Left kidney (tissue), 2 donors: ENCODE measurements around the gene SLC46A1. TPM values are rescaled to one million over a fixed set of nuclear protein-coding genes. Genes with fewer than 3 reads are reported as not detected.

Experiments used
- DNase-seq: peaks from one replicate; pipeline ENCODE4 v3.0.0-alpha.2; 2013
- polyA plus RNA-seq: library from polyadenylated mRNA; unstranded; fragments of 120-200 nt; gene quantifications from one replicate; pipeline ENCODE4 v1.2.1, GENCODE V29; 2013; ENCODE audit not compliant: insufficient read length

The SLC46A1 gene
- polyA plus RNA-seq, 1 donor: 17.4 TPM

DNA sequence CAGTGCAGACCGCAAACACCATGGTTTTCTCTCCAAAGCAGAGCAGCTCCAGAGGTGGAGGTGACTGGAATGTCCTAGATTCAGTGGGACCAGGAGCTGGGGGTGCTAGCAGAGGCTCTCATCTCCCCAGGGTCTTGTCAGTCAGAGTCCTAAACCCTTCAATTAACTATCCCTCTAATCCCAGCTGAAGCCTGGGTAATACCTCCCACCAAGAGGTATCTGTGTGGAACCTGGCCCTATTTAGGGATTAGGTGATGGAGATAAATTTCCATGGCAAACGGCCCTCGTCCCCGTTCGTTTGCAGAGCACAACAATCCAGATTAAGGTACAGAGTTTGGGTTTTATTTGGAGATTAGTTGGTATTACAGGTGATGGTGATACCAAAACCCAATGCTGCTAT, 42.8 kb downstream of the SLC46A1 start:
- no peak for DNase-seq

DNA sequence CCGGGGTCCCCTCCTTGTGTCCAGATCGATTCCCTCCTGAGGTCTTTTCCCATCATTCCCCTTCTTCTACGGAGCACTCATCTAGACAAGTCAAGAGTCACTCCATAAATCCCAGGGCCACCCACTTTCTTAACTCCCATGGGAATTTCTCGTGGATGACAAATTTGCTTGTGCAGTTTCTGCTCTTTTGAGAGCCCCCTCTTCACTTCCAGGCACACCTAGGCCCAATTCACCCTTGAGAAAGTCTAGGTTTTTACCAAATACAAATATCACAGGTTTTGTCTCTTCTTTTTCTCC, 48.2 kb downstream of the SLC46A1 start:
- DNase-seq: no peak

DNA sequence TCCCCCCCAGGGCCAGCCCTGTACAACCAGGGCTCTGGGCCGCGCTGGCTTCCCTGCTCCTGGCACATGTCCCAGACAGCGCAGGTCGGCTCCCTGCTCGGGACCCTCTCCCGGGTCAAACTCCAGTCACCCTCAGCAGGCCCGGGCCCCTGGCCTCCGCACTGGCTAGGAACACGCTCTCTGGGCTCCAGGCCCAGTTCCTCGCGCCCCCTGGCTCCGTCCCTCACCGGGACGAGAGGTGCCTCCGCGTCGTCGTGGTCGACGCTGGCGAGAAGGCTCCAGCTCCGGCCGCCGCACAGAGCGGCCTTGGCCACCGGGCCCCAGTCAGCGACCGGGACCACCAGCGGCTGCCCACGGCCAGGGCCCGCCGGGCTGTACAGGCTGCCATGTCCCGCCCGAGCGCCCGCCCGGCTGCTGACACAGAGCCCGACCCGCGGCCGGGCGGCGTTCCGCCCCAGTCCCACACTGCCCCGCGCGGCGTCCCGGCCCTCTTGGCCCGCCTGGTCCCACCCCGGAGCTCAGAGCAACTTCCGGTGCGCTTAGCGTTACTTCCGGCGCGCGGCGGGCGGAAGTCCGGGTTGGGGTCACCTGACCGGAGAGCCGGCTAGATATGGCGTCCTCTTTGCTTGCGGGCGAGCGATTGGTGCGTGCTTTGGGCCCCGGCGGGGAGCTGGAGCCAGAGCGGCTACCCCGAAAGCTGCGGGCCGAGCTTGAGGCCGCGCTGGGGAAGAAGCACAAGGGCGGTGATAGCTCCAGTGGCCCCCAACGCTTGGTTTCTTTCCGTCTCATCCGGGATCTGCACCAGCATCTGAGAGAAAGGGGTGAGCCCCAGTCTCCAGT, 48.7 kb downstream of the SLC46A1 start, which contains the start of gene POLDIP2:
Gene POLDIP2, minus strand, starts transcription at position 467 of the 840 bp plus-strand sequence. Its CDS starts 79 bp downstream, at position 388.
- DNase-seq: peak; percentile 94

DNA sequence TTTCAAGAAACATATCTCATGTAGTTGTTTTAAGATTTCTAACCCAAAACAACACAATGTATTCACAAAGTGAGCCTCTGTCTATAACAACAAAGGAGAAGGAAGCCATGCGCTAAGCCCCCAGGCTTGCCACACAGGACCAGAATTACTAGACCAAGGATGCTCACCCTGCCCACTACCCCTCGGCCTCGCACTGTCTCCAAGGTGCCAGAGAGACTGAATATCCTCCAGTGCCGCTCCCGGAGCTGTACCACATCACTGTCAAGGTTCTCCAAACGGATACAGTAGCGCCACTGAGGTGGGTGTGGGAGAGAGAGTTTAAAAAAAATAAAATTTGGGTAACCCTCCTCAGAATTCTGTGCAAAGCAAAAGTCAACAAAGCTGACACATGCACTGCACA, 55.7 kb downstream of the SLC46A1 start:
- DNase-seq: no peak

DNA sequence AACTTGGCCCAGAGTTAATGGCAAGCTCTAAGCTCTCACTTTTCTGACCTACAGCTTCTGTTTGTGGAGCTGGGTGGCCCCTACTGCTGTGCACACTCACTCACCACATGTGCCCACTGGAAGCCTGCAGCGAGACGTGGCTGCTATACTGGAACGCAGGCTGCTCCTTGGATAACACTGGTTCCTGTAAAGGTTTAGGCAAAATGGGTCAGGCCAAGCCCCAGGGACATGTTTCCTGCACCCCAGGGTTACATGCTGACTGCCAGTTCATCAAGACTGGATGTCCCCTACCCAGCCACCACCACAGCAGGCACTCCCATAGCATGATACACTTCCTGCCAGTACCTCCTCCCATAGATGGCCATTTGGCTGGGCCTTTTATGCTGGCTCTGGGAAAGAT, 57.0 kb downstream of the SLC46A1 start:
- no peak for DNase-seq

DNA sequence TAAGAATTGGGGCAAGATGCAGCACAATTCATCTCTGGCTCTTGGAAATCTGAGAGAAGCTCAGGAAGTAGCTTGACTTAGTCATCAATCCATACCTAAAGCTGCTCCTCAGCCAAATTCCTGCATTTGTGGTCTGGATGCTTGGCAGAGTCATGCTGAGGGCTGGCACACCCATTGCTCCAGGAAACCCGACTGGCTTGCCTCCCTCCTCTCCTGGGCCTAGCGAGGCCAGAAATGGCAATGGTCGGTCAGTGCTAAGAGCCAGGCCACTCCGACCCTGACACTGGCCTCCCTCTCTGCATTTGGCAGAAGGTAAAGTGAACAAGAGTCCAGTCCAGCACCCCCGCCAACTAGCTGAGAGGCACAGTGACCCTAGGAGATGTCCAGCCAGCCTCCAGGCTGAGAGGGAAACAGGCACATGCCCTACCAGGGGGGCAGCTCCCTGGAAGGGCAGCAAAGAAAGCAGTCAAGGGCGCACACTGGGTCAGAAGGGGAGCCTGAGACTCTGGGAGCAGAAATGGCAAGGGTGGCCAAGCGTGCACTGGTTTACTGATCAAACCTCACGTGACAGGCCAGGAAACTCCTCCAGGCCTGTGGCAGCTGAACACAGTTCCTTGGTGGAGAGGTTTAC, 58.6 kb downstream of the SLC46A1 start:
- no peak for DNase-seq

DNA sequence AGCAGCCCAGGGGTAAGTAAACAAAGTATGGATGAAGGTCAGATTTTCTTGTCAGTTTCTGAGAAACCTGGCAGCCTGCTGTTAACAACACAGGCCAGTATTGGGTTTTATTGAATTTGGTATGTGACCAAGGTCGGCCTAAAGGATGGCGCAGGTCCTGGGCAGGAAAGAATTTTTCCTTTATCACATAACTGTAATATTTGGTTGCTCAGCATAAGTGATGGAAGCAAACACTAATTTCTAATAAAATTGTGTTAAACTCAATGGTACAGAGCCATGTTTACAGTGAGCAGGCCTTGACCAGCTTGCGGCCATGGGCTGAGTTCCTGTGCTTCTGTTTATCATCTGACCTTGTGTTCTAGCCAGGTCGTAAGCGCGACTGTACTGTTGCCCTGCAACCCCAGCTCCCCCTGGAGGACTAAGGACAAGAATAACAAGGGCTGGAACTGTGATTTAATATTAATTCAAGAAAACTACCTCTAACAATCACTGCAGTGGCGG, 59.2 kb downstream of the SLC46A1 start:
- DNase-seq: no peak

DNA sequence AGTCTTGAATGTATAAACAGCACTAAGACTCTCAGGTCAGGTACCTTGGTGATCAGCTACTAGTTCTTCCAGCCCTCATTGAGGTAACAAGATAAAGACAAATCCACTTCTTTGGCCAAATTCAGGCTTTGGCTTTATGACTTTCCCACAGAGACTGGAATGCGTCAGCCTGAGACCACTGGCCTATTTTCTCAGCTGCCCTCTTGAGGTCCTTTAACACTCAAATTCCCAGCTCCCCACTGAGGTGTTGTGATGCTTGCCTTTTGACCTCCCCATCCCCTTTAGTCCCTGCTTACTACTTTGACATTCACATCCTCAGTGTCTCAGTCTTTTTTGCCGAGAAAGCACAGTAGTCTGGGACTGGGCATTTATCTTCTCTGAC, 59.8 kb downstream of the SLC46A1 start:
- no peak for DNase-seq

DNA sequence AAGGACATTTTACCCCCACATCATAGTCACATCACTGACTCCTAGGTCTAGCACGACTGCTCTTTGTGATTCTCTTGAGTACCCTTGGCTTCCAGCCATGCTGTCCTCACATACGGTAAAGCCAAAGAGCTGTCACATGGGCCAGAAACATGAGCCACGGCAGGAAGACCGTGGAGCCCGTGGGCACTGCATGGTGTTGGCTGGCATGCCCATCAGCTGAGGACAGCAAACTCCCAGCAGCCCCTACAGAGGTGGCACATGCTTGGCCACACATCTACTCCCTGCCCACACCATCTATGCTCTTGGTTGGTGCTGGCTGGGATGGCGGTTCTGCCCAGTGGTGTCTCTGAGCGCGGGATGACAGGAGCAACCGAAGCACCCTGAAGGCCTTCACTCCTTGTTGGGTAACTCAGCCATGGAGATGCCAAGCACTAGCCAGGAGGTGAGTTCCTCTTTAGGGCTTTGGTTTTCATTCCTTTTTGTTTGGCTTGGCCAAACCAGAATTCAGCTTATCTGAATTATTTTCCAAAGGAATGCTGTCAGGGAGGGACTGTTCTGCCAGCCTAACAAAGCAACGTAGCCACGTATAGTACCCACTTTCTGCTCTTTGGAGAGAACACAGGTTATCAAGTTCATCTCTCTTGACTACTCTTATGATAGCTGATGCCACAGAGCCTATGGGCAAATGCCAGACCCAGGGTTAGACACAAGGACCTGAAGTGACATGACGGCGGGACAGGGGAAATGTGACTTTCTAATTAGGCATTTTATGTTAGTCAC, 60.4 kb downstream of the SLC46A1 start:
- DNase-seq: no peak

Other genes starting within 250 kb of the SLC46A1 start
- gene TMEM97, start 87.0 kb downstream of the SLC46A1 start, polyA plus RNA-seq: 58.0 TPM
- gene IFT20, start 70.7 kb downstream of the SLC46A1 start, polyA plus RNA-seq: 62.8 TPM
- gene TNFAIP1, start 70.5 kb downstream of the SLC46A1 start, polyA plus RNA-seq: 40.5 TPM
- gene POLDIP2, start 48.7 kb downstream of the SLC46A1 start, polyA plus RNA-seq: 83.6 TPM
- not detected for gene SEBOX, start 41.0 kb downstream of the SLC46A1 start, polyA plus RNA-seq
- gene VTN, start 35.9 kb downstream of the SLC46A1 start, polyA plus RNA-seq: 20.5 TPM
- gene SARM1, start 34.5 kb downstream of the SLC46A1 start, polyA plus RNA-seq: 16.6 TPM
- 15.2 TPM for gene SLC13A2, start 67.4 kb upstream of the SLC46A1 start, polyA plus RNA-seq
- 0.55 TPM for gene FOXN1, start 100.1 kb upstream of the SLC46A1 start, polyA plus RNA-seq
- 56.8 TPM for gene UNC119, start 146.4 kb upstream of the SLC46A1 start, polyA plus RNA-seq
- 101 TPM for gene PIGS, start 165.3 kb upstream of the SLC46A1 start, polyA plus RNA-seq
- gene ALDOC, start 170.7 kb upstream of the SLC46A1 start, polyA plus RNA-seq: 24.6 TPM
- gene SPAG5, start 192.8 kb upstream of the SLC46A1 start, polyA plus RNA-seq: 88.8 TPM
- 30.4 TPM for gene RSKR, start 208.0 kb upstream of the SLC46A1 start, polyA plus RNA-seq
- 119 TPM for gene BLTP2, start 238.9 kb upstream of the SLC46A1 start, polyA plus RNA-seq